DMS 273 (cell line): ENCODE measurements around the gene SUN5.

Experiments used
- DNase-seq: peaks from one replicate; lab custom pipeline; 2025; ENCODE audit not compliant: unreplicated experiment; lab: John Stamatoyannopoulos, UW

SUN5 gene

DNA sequence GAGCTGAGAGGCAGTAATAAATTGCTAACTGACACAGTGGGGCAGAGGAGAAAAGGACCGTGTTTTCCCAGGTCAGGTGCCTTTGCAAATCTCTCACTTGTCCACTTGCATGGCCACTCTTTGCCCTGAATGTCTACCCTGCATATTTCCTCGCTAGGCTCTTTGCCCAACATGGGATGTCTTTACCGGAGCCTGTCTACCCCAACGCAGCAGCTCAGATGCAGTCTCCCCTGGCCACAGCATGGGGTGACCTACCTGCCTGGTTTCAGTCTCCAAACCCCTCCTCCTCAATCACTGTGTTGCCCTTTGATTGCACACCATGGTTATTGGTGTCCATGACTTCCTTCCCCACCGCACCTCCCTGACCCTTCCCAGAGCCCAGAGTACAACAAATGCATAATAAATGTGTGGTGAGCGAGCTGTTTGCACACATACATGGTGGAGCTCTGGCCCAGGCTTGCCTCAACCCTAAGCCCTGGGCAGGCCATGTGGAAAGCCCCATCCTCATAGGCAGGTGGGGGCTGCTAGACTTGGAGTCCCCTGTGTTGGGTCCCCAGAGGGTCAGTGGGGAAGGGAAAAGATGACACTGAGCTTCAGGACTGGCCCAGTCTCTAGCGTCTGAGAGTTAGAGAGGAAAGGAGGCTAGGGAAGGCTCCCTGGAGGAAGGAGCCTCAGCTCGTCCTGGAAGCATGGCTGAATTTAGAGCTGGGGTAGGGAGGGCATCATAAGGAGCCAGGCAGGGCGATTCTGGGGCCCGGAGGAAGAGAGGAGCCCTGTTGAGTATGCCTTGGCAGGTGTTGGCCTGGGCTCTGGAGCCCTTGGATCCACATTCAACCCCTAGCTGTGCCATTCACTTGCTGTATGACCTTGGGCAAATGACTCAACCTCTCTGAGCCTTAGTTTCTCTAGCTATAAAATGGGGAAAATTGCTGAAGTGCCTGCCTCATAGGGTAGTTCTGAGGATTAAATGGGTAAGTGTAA lies 22.8 kb upstream of the SUN5 start:
- DNase-seq: no peak

DNA sequence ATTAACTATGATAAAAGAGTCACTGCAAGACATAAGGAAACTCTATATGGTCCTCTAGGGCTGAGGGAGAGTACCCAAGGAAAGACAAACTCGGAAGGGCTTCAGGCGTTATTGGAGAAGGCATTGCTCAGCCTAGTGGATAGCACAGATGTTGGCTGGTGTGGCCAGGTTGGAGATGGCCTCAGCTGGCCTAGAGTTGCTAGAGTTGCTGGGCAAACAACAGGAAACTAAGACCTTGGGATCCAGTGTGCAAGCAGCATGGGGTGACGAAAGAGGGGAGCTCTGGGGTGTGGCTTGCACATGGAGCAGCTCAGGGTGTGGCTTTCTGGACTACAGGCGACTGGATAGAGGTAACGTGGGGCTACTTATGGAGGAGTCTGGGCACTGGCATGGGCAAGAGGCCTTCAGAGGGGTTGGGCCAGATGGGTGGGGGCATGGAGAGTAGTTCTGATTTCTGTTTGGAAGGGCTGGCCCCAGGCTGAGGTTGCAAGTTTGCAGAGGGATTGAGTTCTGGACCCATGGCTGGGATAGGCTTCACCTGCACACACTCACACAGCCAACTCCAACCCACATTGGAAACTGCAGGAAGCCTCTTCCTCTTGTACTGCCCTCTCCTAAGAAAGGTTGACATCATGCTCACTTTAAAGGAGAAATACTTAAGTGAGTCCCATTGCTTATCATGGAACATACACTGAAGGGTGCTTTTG lies 22.0 kb upstream of the SUN5 start:
- no peak for DNase-seq

DNA sequence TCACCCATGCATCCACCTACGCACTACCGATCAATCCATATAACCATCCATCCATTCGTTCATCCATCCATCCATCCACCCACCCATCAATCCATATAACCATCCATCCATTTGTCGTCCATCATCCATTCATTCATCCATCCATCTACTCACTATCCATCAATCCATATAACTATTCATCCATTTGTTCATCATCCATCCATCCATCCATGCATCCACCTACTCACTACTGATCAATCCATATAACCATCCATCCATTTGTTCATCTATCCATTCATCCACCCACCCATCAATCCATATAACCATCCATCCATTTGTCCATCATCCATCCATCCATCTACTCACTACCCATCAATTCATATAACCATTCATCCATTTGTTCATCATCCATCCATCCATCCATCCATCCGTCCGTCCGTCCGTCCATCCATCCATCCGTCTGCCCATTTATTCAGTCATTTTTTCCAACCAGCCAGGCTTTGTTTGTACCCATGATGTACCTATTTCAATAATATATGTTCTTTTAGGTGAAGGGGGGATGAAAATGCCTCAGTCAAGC lies 21.2 kb upstream of the SUN5 start:
- DNase-seq: no peak

DNA sequence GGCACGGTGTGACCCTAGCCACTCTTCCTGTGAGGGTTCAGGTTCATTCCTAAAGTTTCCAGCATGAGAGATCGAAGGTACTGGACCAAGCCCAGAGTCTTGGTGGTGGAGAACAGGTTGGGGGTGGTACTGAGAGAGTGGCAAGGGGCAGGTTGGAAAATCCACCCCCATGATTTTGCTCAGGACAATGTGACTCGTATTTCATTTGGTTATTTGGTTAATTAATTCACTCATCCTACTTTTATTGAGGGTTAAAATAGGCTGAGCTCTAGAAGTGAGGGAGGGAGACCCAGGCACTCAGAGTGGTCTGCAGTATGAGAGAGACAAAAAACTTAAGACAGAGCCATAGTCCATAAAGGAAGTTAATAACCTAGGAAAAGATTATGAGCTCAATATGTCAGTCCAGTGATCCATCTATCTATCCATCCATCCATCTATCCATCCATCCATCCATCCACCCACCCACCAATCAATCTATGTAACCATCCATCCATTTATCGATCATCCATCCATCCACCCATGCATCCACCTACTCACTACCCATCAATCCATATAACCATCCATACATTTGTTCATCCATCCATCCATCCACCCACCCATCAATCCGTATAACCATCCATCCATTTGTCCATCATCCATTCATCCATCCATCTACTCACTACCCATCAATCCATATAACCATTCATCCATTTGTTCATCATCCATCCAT lies 20.5 kb upstream of the SUN5 start:
- DNase-seq: no peak

DNA sequence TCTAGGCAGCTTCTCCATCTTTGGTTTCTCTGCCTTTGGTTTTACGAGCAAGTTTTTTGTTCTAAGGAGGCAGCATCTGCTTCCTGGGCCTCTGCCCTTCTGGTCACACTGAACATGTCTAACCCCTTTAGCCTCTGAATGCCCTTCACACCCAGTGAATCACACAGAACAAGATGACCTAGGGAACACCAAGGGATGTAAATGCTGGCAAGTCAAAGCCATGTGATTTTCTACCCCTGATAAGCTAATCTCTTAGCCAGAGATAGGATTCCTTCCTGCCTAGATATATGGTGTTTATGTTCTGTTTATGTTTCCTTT lies 20.0 kb upstream of the SUN5 start:
- DNase-seq: no peak

DNA sequence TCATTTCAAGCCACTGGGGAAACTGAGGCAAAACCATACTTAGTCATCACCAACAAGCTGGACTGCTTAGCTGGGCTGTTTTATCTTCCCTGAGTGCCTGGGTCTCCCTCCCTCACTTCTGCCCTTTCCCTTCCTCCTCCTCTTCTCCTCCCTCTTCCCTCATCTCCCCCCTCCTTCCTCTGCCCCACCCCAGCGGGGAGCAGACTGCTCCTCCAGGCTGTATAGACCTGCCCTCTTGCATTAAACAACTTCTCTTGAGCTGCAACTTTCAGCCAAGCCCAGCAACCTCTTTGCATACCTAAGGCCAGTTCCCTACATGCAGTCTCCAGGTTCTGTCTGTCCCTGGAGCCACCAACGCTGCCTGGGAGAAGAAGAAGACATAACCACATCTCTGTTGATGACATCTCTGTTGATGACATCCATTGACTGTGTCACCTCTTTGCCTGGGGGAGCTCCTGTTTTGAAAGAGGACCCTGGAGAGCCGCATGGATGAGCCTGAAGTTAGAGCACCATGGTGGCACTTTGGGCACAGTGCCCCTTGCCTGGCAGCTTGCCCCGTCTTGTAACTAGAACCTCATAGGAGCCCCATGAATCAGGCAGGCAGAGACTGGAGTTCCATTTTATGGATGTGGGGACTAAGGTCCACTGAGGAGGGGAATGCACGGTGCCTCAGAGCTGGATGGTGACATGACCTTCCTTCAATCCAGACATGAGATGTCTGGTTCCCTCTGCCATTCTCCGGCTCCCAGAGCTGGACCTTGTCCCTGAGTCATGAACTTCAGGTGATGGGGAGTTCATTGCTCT lies 19.4 kb upstream of the SUN5 start:
- DNase-seq: no peak

GRCh38 chr20:33022694-33023438 lies 18.6 kb upstream of the SUN5 start:
- DNase-seq: no peak

DNA sequence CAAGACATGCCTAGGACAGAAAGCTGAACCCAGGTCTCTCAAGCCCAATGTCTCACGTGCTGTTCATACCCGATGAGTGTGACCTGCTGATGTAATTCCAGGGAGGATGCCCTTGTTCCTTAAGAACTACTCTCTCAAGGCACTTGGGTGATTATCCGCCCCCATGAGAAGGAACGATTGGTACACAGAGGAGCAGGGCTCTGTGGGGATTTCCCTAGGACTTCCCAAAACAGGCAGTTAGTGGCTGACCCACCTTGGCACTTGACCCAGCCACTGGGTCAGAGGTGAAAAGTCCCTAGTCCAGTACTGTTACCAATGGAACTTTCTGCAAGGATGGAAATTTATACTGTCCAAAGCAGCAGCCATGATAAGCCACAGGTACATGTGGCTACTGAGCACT lies 18.1 kb upstream of the SUN5 start:
- no peak for DNase-seq

DNA sequence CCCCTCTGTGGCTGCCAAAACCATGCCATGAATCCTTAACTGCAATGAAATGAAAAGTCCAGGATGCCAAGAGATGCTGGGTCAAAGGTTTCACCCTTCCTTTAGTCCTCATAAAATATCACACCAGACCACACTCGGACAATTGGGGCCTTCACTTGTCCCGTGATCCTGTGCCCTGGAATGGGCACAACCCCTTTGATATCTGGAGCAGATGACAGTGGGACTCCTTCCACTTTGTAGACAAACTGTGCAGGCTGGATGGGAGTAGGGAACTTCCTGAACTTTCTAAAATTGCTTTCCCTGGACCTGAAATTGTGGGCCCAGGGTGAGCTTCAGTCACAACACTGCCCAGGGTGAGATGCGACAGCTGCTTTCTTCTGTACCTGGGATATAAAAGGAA lies 17.6 kb upstream of the SUN5 start:
- DNase-seq: no peak

- no peak for DNase-seq
Observed at GRCh38 chr20:33020278-33021161, 16.3 kb upstream of the SUN5 start.

DNA sequence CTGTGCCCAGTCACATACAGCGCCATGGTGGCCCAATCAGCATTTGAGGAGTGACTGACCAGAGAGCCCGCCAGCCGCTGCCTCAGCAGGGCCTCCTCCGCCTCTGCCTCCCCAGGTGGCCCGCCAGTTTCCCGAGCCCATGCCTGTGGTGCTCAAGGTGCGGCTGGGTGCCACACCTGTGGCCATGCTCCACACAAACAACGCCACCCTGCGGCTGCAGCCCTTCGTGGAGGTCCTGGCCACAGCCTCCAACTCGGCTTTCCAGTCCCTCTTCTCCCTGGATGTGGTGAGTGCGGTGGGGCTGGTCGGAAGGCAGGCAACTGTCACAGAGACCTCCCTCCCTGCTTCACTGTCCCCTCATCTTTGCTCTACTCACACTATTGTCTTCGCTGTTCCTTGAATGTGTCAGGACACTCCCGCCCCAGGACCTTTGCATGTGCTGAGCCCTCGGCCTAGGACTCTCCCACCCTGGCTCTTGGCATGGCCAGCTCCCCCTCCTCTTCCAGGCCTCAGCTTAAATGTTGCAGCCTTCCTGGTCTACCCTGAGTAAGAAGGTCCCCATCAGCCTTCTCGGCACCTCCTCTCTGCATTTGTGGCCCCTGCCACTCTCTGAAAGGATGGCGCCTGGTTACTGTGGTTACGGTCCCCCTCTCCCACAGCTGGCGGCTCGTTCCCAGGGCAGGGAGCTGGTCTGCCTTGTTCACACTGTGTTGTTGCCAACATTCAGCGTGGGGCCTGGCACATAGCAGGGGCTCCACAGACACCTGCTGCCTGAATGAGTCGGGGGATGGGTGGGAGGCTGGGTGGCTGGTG lies 15.4 kb upstream of the SUN5 start:
- DNase-seq: no peak

DNA sequence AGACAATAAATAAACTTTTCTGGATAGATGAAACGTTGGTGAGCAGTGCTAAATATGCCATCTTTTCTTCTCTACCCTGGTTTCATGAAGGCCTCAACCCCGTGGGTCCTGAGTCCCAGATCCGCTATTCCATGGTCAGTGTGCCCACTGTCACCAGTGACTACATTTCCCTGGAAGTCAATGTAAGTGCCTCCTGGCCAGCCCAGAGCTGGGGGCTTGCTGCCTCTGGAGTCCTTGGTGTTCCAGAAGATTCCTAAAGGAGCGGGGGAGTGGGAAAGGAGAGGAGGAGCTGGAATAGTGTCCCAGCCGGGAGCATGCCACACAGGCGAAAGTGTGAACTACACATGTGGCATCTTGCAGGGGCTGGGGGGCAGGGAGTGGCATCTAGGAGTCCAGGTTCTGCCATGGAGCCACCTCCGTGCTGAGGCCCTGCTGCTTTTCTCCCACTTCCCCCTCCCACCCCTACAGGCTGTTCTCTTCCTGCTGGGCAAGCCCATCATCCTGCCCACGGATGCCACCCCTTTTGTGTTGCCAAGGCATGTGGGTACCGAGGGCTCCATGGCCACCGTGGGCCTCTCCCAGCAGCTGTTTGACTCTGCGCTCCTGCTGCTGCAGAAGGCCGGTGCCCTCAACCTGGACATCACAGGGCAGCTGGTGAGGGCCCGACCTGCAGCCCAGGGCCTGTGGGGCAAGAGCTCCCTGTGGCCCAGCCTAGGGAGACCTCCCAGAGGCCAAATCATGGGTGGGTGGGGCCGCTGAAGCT lies 14.1 kb upstream of the SUN5 start:
- no peak for DNase-seq

GRCh38 chr20:33017542-33017941 lies 13.3 kb upstream of the SUN5 start:
- no peak for DNase-seq

- DNase-seq: no peak
Observed at GRCh38 chr20:33016581-33017109, 12.4 kb upstream of the SUN5 start.

GRCh38 chr20:33015700-33016580 lies 11.7 kb upstream of the SUN5 start:
- DNase-seq: no peak

- no peak for DNase-seq
Observed at GRCh38 chr20:33015114-33015484, 10.9 kb upstream of the SUN5 start.
